Forelimb muscle (tissue), 1 donor: ENCODE results near the gene VSIG10L2. TPM values are rescaled to one million over a fixed set of nuclear protein-coding genes. Genes with fewer than 3 reads are reported as not detected.
A peak's percentile ranks its signal among the peaks of the same experiment; 100 is the strongest.

Source experiments
- DNase-seq: peaks from one replicate; pipeline ENCODE4 v3.0.0-alpha.2; 2013; ENCODE audit warnings: low read depth
- polyA plus RNA-seq: library from polyadenylated mRNA; unstranded; fragments of 120-200 nt; gene quantifications from one replicate; pipeline ENCODE4 v1.2.1, GENCODE V29; 2013; ENCODE audit not compliant: insufficient read length

Gene VSIG10L2
- polyA plus RNA-seq, 1 donor = 0.28 TPM

GRCh38 chr11:125947419-125948277, 1.8 kb downstream of the VSIG10L2 start:
- no peak for DNase-seq

- no peak for DNase-seq
Measured at GRCh38 chr11:125948278-125949051, 2.6 kb downstream of the VSIG10L2 start.

GRCh38 chr11:125949271-125950177, 3.7 kb downstream of the VSIG10L2 start:
- DNase-seq = no peak

- no peak for DNase-seq
Measured at GRCh38 chr11:125950178-125950490, 4.3 kb downstream of the VSIG10L2 start.

- DNase-seq = peak; percentile 82
Measured at GRCh38 chr11:125950696-125951651, 5.1 kb downstream of the VSIG10L2 start.

- no peak for DNase-seq
Measured at GRCh38 chr11:125951731-125952130, 5.9 kb downstream of the VSIG10L2 start.

- DNase-seq = no peak
Measured at GRCh38 chr11:125952559-125952958, 6.7 kb downstream of the VSIG10L2 start.

- no peak for DNase-seq
Measured at GRCh38 chr11:125952973-125953372, 7.1 kb downstream of the VSIG10L2 start.

- no peak for DNase-seq
Measured at GRCh38 chr11:125953401-125953935, 7.6 kb downstream of the VSIG10L2 start.

- no peak for DNase-seq
Measured at GRCh38 chr11:125954123-125954944, 8.5 kb downstream of the VSIG10L2 start.

GRCh38 chr11:125954945-125955640, 9.2 kb downstream of the VSIG10L2 start:
- DNase-seq = no peak

GRCh38 chr11:125955856-125956255, 10.0 kb downstream of the VSIG10L2 start:
- DNase-seq = no peak

- DNase-seq = no peak
Measured at GRCh38 chr11:125956391-125957134, 10.7 kb downstream of the VSIG10L2 start.

GRCh38 chr11:125957618-125958332, 11.9 kb downstream of the VSIG10L2 start:
- no peak for DNase-seq

- DNase-seq = no peak
Measured at GRCh38 chr11:125958872-125959400, 13.1 kb downstream of the VSIG10L2 start.

- no peak for DNase-seq
Measured at GRCh38 chr11:125959511-125959910, 13.7 kb downstream of the VSIG10L2 start.

GRCh38 chr11:125959931-125960330, 14.1 kb downstream of the VSIG10L2 start:
- DNase-seq = no peak
